ENCODE data around the gene EYA2. TPM values are rescaled to one million over a fixed set of nuclear protein-coding genes. Genes with fewer than 3 reads are reported as not detected.
A peak's percentile ranks its signal among the peaks of the same experiment; 100 is the strongest.

The EYA2 gene
- total and polyA plus RNA-seq, 8 donors = 0.51 to 3.2 (median 1.4) TPM

GRCh38 chr20:47129306-47129705 is 234.7 kb downstream of the EYA2 start:
- DNase-seq (no peak), FAIRE-seq (no peak), ATAC-seq (no peak)
- no peak overlapping the region for H3K27ac ChIP-seq
- intact Hi-C loops (cut with DNase I) = no loop called here
- no peaks in the 10 kb centered on the region for H3K9me3 ChIP-seq
- H3K4me3 ChIP-seq = no peak overlapping the region
- no peaks in the 10 kb centered on the region for H3K36me3 ChIP-seq
- no peaks in the 10 kb centered on the region for H3K4me1 ChIP-seq
- 74 to 83% methylated on average over 1 of the region's 1 CpG for WGBS, 2 donors
- TF ChIP-seq CTCF (IDR thresholded peaks at IDR 0.05) = no peak
- H3K27me3 ChIP-seq = no peaks in the 10 kb centered on the region

GRCh38 chr20:47133809-47134456 is 239.3 kb downstream of the EYA2 start:
- intact Hi-C loops (cut with DNase I) = no loop called here
- Histone ChIP-seq H3K4me3 (no peak overlapping the region), H3K4me1 (no peaks in the 10 kb centered on the region), H3K36me3 (no peaks in the 10 kb centered on the region), H3K27me3 (no peaks in the 10 kb centered on the region), H3K9me3 (no peaks in the 10 kb centered on the region), H3K27ac (no peak overlapping the region)
- no peak for TF ChIP-seq CTCF (IDR thresholded peaks at IDR 0.05)
- ATAC-seq (peak in 1 of 4 donors; percentile 20), FAIRE-seq (no peak), DNase-seq (no peak)
- 78% methylated on average over 3 of the region's 3 CpGs for WGBS, 2 donors

GRCh38 chr20:47136782-47137181 is 242.1 kb downstream of the EYA2 start:
- Histone ChIP-seq H3K4me3 (no peak overlapping the region), H3K4me1 (no peaks in the 10 kb centered on the region), H3K36me3 (no peaks in the 10 kb centered on the region), H3K27me3 (no peaks in the 10 kb centered on the region), H3K27ac (no peak overlapping the region), H3K9me3 (no peaks in the 10 kb centered on the region)
- ATAC-seq (no peak), FAIRE-seq (no peak), DNase-seq (no peak)
- TF ChIP-seq CTCF (IDR thresholded peaks at IDR 0.05) = no peak
- intact Hi-C loops (cut with DNase I) = no loop called here
- WGBS, 2 donors = 71 to 73% methylated on average over 6 of the region's 6 CpGs

DNA sequence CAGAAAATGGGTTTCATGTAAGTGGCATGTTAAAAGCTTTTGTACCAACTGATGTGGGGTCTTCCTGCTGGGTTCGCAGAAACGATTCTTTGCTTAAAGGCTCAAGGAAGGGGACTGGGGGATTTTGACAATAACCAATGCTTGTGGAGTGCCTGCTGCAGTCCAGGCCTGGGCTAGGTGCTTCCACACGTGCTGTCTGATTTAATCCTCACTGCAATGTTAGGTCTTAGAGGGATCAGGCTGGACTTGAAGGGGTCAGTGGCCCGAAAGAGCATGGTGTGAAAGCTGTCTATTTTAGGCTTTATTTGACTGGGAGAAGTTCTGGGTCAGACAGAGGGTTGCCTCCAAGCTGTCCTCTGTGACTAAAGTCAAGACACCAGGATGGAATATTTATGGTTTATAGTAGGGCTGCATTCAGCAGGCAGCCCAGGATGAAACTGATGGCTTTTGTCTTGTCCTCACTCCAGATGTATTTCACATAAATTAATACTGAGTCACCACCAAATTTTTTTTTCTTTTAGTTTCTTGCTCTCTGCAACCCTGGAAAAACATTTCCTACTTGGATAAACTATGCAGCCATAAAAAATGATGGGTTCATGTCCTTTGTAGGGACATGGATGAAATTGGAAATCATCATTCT is 242.7 kb downstream of the EYA2 start:
- intact Hi-C loops (cut with DNase I) = no loop called here
- H3K36me3 ChIP-seq = no peaks in the 10 kb centered on the region
- no peak for ATAC-seq
- no peaks in the 10 kb centered on the region for H3K27me3 ChIP-seq
- H3K27ac ChIP-seq = no peak overlapping the region
- no peak overlapping the region for H3K4me3 ChIP-seq
- no peak for TF ChIP-seq CTCF (IDR thresholded peaks at IDR 0.05)
- H3K9me3 ChIP-seq = no peaks in the 10 kb centered on the region
- H3K4me1 ChIP-seq = no peaks in the 10 kb centered on the region
- 55 to 59% methylated on average over 4 of the region's 4 CpGs for WGBS, 2 donors
- FAIRE-seq = no peak
- DNase-seq = no peak

DNA sequence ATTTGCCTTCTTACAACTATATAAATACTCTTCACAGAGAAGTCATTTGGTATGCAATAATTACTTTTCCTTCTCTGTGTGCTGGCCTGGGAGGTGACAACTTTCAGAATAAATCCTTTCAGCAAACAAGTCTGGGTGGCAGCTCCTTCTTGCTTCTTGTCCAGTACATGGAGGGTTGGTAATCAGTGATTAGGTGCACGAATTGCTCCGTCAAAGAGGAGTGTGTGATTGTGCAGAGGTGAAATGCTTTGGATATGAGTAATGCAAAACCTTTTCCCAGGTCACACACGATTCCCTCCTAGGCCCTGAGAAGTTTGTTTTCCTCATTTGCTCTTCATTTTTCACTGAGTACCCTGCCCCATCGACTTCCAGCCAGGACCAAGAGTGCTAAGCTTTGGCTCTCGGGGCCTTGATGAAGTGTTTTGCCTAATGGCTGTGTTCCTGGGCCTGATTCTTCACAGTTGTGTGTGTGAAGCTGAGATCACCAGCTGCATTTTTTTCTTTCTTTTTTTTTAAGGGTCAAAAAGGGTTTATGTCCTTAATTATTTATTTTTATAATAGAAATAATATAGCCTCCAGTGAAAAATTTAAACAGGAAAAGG is 245.4 kb downstream of the EYA2 start:
- no peak for TF ChIP-seq CTCF (IDR thresholded peaks at IDR 0.05)
- H3K36me3 ChIP-seq = no peaks in the 10 kb centered on the region
- no peaks in the 10 kb centered on the region for H3K9me3 ChIP-seq
- no peaks in the 10 kb centered on the region for H3K4me1 ChIP-seq
- H3K27ac ChIP-seq = peak overlapping the region in 1 of 4 donors; percentile 17
- H3K27me3 ChIP-seq = no peaks in the 10 kb centered on the region
- no peak overlapping the region for H3K4me3 ChIP-seq
- no peak for DNase-seq
- peak in 3 of 4 donors; percentile 27 to 74 (median 46) for ATAC-seq
- 38 to 48% methylated on average over 5 of the region's 5 CpGs for WGBS, 2 donors
- no peak for FAIRE-seq
- intact Hi-C loops (cut with DNase I) = no loop called here

Measured in pancreas (tissue), 10 donors.